GM23338 (cell line): ENCODE data around the gene EPAS1.

ENCODE experiments used
- EZH2 ChIP-seq: fragments of 200-600 bp; sonication (generic); IDR thresholded peaks from one replicate; pipeline ENCODE4 v1.8.0; 2017; ENCODE audit warnings: antibody characterized with exemption, mild to moderate bottlenecking, low read depth; ENCODE audit not compliant: unreplicated experiment
- EZH2phosphoT487 ChIP-seq: fragments of 200-600 bp; sonication (generic); IDR thresholded peaks from one replicate; pipeline ENCODE4 v1.8.1; 2018; ENCODE audit warnings: antibody characterized with exemption; ENCODE audit not compliant: unreplicated experiment
- JUNB ChIP-seq: IDR thresholded peaks from one replicate; pipeline ENCODE4 v1.6.1; 2016; ENCODE audit warnings: antibody characterized with exemption; ENCODE audit not compliant: unreplicated experiment
- POLR2AphosphoS5 ChIP-seq: IDR thresholded peaks from 2 replicates; pipeline ENCODE4 v1.6.1; 2016; ENCODE audit warnings: antibody characterized with exemption, low read depth
- TF ChIP-seq, protein P1 (sequence below), 2 experiments: fragments of 200-600 bp in 1 of 2; sonication (generic) in 1 of 2; conservative IDR thresholded peaks; 2 replicates each; pipeline versions ENCODE4 v1.5.1 to v1.6.1; 2016 to 2017; ENCODE audit warnings: antibody characterized with exemption in 2 of 2, low read depth in 2 of 2, mild to moderate bottlenecking in 2 of 2, moderate library complexity in 1 of 2
- TF ChIP-seq, protein P2 (sequence below): IDR thresholded peaks from one replicate; pipeline ENCODE4 v1.6.1; 2018; ENCODE audit warnings: antibody characterized with exemption; ENCODE audit not compliant: unreplicated experiment
- TF ChIP-seq, protein P3 (sequence below): fragments of 250-450 bp; sonication (Bioruptor Pico); IDR thresholded peaks from 2 replicates; pipeline ENCODE4 v1.5.0; 2020; ENCODE audit warnings: mild to moderate bottlenecking, moderate library complexity

DNA sequence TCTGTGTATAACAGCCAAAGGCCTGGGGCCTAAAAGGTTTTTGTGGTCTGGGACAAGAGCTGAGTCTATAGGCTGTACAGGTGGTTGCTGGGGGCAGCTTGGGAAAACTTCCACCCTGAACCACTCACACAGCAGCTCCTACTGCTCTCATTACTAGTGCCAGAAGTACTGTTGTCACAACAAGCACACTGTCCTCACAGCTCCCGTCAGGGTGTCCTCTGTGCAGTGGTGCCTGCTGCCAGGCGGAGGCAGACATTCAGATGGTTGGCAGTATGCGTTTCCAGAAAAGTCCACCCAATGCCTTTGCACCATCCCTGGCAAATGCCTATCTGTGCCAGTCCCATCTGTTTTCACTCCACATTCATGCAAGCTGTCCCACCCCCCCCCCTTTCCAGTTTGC, 58.5 kb downstream of the EPAS1 start:
- TF ChIP-seq EZH2 (no peak), POLR2AphosphoS5 (no peak), JUNB (no peak), EZH2phosphoT487 (no peak)
- TF ChIP-seq, protein P1, sequence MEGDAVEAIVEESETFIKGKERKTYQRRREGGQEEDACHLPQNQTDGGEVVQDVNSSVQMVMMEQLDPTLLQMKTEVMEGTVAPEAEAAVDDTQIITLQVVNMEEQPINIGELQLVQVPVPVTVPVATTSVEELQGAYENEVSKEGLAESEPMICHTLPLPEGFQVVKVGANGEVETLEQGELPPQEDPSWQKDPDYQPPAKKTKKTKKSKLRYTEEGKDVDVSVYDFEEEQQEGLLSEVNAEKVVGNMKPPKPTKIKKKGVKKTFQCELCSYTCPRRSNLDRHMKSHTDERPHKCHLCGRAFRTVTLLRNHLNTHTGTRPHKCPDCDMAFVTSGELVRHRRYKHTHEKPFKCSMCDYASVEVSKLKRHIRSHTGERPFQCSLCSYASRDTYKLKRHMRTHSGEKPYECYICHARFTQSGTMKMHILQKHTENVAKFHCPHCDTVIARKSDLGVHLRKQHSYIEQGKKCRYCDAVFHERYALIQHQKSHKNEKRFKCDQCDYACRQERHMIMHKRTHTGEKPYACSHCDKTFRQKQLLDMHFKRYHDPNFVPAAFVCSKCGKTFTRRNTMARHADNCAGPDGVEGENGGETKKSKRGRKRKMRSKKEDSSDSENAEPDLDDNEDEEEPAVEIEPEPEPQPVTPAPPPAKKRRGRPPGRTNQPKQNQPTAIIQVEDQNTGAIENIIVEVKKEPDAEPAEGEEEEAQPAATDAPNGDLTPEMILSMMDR (conservative IDR thresholded peaks at IDR 0.05; ENCODE audit: low read depth in 2 of 2): no peak
- TF ChIP-seq, protein P2, sequence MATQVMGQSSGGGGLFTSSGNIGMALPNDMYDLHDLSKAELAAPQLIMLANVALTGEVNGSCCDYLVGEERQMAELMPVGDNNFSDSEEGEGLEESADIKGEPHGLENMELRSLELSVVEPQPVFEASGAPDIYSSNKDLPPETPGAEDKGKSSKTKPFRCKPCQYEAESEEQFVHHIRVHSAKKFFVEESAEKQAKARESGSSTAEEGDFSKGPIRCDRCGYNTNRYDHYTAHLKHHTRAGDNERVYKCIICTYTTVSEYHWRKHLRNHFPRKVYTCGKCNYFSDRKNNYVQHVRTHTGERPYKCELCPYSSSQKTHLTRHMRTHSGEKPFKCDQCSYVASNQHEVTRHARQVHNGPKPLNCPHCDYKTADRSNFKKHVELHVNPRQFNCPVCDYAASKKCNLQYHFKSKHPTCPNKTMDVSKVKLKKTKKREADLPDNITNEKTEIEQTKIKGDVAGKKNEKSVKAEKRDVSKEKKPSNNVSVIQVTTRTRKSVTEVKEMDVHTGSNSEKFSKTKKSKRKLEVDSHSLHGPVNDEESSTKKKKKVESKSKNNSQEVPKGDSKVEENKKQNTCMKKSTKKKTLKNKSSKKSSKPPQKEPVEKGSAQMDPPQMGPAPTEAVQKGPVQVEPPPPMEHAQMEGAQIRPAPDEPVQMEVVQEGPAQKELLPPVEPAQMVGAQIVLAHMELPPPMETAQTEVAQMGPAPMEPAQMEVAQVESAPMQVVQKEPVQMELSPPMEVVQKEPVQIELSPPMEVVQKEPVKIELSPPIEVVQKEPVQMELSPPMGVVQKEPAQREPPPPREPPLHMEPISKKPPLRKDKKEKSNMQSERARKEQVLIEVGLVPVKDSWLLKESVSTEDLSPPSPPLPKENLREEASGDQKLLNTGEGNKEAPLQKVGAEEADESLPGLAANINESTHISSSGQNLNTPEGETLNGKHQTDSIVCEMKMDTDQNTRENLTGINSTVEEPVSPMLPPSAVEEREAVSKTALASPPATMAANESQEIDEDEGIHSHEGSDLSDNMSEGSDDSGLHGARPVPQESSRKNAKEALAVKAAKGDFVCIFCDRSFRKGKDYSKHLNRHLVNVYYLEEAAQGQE: no peak
- TF ChIP-seq, protein P3, sequence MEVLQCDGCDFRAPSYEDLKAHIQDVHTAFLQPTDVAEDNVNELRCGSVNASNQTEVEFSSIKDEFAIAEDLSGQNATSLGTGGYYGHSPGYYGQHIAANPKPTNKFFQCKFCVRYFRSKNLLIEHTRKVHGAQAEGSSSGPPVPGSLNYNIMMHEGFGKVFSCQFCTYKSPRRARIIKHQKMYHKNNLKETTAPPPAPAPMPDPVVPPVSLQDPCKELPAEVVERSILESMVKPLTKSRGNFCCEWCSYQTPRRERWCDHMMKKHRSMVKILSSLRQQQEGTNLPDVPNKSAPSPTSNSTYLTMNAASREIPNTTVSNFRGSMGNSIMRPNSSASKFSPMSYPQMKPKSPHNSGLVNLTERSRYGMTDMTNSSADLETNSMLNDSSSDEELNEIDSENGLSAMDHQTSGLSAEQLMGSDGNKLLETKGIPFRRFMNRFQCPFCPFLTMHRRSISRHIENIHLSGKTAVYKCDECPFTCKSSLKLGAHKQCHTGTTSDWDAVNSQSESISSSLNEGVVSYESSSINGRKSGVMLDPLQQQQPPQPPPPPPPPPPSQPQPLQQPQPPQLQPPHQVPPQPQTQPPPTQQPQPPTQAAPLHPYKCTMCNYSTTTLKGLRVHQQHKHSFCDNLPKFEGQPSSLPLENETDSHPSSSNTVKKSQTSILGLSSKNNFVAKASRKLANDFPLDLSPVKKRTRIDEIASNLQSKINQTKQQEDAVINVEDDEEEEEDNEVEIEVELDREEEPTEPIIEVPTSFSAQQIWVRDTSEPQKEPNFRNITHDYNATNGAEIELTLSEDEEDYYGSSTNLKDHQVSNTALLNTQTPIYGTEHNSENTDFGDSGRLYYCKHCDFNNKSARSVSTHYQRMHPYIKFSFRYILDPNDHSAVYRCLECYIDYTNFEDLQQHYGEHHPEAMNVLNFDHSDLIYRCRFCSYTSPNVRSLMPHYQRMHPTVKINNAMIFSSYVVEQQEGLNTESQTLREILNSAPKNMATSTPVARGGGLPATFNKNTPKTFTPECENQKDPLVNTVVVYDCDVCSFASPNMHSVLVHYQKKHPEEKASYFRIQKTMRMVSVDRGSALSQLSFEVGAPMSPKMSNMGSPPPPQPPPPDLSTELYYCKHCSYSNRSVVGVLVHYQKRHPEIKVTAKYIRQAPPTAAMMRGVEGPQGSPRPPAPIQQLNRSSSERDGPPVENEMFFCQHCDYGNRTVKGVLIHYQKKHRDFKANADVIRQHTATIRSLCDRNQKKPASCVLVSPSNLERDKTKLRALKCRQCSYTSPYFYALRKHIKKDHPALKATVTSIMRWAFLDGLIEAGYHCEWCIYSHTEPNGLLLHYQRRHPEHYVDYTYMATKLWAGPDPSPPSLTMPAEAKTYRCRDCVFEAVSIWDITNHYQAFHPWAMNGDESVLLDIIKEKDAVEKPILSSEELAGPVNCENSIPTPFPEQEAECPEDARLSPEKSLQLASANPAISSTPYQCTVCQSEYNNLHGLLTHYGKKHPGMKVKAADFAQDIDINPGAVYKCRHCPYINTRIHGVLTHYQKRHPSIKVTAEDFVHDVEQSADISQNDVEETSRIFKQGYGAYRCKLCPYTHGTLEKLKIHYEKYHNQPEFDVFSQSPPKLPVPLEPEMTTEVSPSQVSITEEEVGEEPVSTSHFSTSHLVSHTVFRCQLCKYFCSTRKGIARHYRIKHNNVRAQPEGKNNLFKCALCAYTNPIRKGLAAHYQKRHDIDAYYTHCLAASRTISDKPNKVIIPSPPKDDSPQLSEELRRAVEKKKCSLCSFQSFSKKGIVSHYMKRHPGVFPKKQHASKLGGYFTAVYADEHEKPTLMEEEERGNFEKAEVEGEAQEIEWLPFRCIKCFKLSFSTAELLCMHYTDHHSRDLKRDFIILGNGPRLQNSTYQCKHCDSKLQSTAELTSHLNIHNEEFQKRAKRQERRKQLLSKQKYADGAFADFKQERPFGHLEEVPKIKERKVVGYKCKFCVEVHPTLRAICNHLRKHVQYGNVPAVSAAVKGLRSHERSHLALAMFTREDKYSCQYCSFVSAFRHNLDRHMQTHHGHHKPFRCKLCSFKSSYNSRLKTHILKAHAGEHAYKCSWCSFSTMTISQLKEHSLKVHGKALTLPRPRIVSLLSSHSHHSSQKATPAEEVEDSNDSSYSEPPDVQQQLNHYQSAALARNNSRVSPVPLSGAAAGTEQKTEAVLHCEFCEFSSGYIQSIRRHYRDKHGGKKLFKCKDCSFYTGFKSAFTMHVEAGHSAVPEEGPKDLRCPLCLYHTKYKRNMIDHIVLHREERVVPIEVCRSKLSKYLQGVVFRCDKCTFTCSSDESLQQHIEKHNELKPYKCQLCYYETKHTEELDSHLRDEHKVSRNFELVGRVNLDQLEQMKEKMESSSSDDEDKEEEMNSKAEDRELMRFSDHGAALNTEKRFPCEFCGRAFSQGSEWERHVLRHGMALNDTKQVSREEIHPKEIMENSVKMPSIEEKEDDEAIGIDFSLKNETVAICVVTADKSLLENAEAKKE (CRISPR knock-in tag): no peak
